GM23338 (cell line): Measurements from ENCODE around the gene REX1BD. TPM values are rescaled to one million over a fixed set of nuclear protein-coding genes. Genes with fewer than 3 reads are reported as not detected.

Source experiments
- ATAC-seq: fragments of 200-7000 bp; cut with Tn5 transposase; 3 replicates; pipeline ENCODE4 v1.9.1; 2020
- DNase-seq: peaks from one replicate; pipeline ENCODE4 v3.0.0-alpha.2; 2015; ENCODE audit warnings: low spot score
- H2AFZ ChIP-seq: fragments of 200-600 bp; sonication (generic); 2 replicates; pipeline ENCODE4 v1.8.0; 2016; ENCODE audit warnings: antibody characterized with exemption, mild to moderate bottlenecking, moderate library complexity
- H3F3A ChIP-seq: fragments of 200-600 bp; sonication (generic); replicated peaks from 2 replicates; pipeline ENCODE4 v1.8.0; 2017; ENCODE audit warnings: antibody characterized with exemption, mixed run types, low read depth
- H3K27ac ChIP-seq: fragments of 200-600 bp; sonication (generic); 2 replicates; pipeline ENCODE4 v1.6.1; 2016; ENCODE audit warnings: low read depth
- H3K27me3 ChIP-seq: fragments of 200-600 bp; sonication (generic); 2 replicates; pipeline ENCODE4 v1.8.0; 2016; ENCODE audit warnings: mild to moderate bottlenecking, mixed run types, moderate library complexity; ENCODE audit not compliant: insufficient read depth
- H3K36me3 ChIP-seq: fragments of 200-600 bp; sonication (generic); 2 replicates; pipeline ENCODE4 v1.8.0; 2016; ENCODE audit warnings: mild to moderate bottlenecking; ENCODE audit not compliant: insufficient read depth
- H3K4me1 ChIP-seq: fragments of 200-600 bp; sonication (generic); 2 replicates; pipeline ENCODE4 v1.8.0; 2016; ENCODE audit warnings: mild to moderate bottlenecking, moderate library complexity; ENCODE audit not compliant: insufficient read depth
- H3K4me2 ChIP-seq: fragments of 200-600 bp; sonication (generic); 2 replicates; pipeline ENCODE4 v1.7.1; 2017; ENCODE audit warnings: mixed run types
- H3K4me3 ChIP-seq: fragments of 200-600 bp; sonication (generic); 2 replicates; pipeline ENCODE4 v1.6.1; 2016; ENCODE audit warnings: mixed run types
- H3K79me2 ChIP-seq: fragments of 200-600 bp; sonication (generic); replicated peaks from 2 replicates; pipeline ENCODE4 v1.8.0; 2017; ENCODE audit warnings: mild to moderate bottlenecking; ENCODE audit not compliant: insufficient read depth
- H3K9me2 ChIP-seq: fragments of 200-600 bp; sonication (generic); 2 replicates; pipeline ENCODE4 v1.8.0; 2017; ENCODE audit not compliant: insufficient read depth
- H4K20me1 ChIP-seq: fragments of 200-600 bp; sonication (generic); replicated peaks from 2 replicates; pipeline ENCODE4 v1.8.0; 2017; ENCODE audit warnings: mild to moderate bottlenecking; ENCODE audit not compliant: insufficient read depth
- H3K27ac Mint-ChIP-seq: 2 replicates; pipeline ENCODE4 v1.8.0; 2020; ENCODE audit warnings: inconsistent platforms, mild to moderate bottlenecking, moderate library complexity, mixed read lengths
- H3K27me3 Mint-ChIP-seq: 3 replicates; pipeline ENCODE4 v1.8.0; 2022; ENCODE audit warnings: low read depth, mild to moderate bottlenecking, moderate library complexity, mixed read lengths, inconsistent platforms; ENCODE audit not compliant: insufficient read depth, poor library complexity
- H3K36me3 Mint-ChIP-seq: 3 replicates; pipeline ENCODE4 v1.8.0; 2021; ENCODE audit warnings: low read depth, mild to moderate bottlenecking, inconsistent platforms, moderate library complexity, mixed read lengths
- H3K4me1 Mint-ChIP-seq: 3 replicates; pipeline ENCODE4 v1.8.0; 2020; ENCODE audit warnings: mild to moderate bottlenecking, inconsistent platforms, mixed read lengths
- H3K4me3 Mint-ChIP-seq: 3 replicates; pipeline ENCODE4 v1.8.0; 2021; ENCODE audit warnings: moderate library complexity, mild to moderate bottlenecking, inconsistent platforms, mixed read lengths
- H3K9me3 Mint-ChIP-seq: 3 replicates; pipeline ENCODE4 v1.8.0; 2020; ENCODE audit warnings: moderate library complexity, mild to moderate bottlenecking, inconsistent platforms, mixed read lengths
- CREB1 ChIP-seq: fragments of 250-450 bp; sonication (Bioruptor Pico); IDR thresholded peaks from 2 replicates; pipeline ENCODE4 v1.5.0; 2020; ENCODE audit warnings: low read depth, mild to moderate bottlenecking, moderate library complexity
- EZH2 ChIP-seq: fragments of 200-600 bp; sonication (generic); IDR thresholded peaks from one replicate; pipeline ENCODE4 v1.8.0; 2017; ENCODE audit warnings: antibody characterized with exemption, mild to moderate bottlenecking, low read depth; ENCODE audit not compliant: unreplicated experiment
- EZH2phosphoT487 ChIP-seq: fragments of 200-600 bp; sonication (generic); IDR thresholded peaks from one replicate; pipeline ENCODE4 v1.8.1; 2018; ENCODE audit warnings: antibody characterized with exemption; ENCODE audit not compliant: unreplicated experiment
- JUNB ChIP-seq: IDR thresholded peaks from one replicate; pipeline ENCODE4 v1.6.1; 2016; ENCODE audit warnings: antibody characterized with exemption; ENCODE audit not compliant: unreplicated experiment
- NANOG ChIP-seq: IDR thresholded peaks from 2 replicates; pipeline ENCODE4 v1.6.1; 2016; ENCODE audit warnings: antibody characterized with exemption, borderline replicate concordance
- STAT1 ChIP-seq: IDR thresholded peaks from one replicate; pipeline ENCODE4 v1.6.1; 2016; ENCODE audit warnings: antibody characterized with exemption; ENCODE audit not compliant: unreplicated experiment
- ZNF114 ChIP-seq: fragments of 250-450 bp; sonication (Bioruptor Pico); IDR thresholded peaks from 2 replicates; pipeline ENCODE4 v1.5.0; 2020; ENCODE audit warnings: mild to moderate bottlenecking, moderate library complexity
- ZNF331 ChIP-seq: fragments of 250-450 bp; sonication (Bioruptor Pico); IDR thresholded peaks from 2 replicates; pipeline ENCODE4 v1.5.0; 2020; ENCODE audit warnings: low read depth, mild to moderate bottlenecking, moderate library complexity
- polyA plus RNA-seq: library from polyadenylated mRNA; unstranded; fragments of >200 nt; fragmentation: Nextera tagmentation; extraction: Ambion mirVana; gene quantifications from 2 replicates; pipeline ENCODE4 v1.2.1, GENCODE V29; 2016
- total RNA-seq: library from RNA; depleted of rRNA; stranded (reverse); fragments of >200 nt; shearing (Covaris generic); gene quantifications from 2 replicates; pipeline ENCODE4 v1.2.3, GENCODE V29; 2014
- TF ChIP-seq, protein P1 (sequence below): IDR thresholded peaks from 2 replicates; pipeline ENCODE4 v1.6.1; 2016; ENCODE audit warnings: antibody characterized with exemption
- TF ChIP-seq, protein P2 (sequence below): IDR thresholded peaks from one replicate; pipeline ENCODE4 v1.6.1; 2018; ENCODE audit warnings: antibody characterized with exemption; ENCODE audit not compliant: unreplicated experiment

Gene REX1BD
- total and polyA plus RNA-seq, 2 experiments from 2014 or later = 124 to 138 TPM

DNA sequence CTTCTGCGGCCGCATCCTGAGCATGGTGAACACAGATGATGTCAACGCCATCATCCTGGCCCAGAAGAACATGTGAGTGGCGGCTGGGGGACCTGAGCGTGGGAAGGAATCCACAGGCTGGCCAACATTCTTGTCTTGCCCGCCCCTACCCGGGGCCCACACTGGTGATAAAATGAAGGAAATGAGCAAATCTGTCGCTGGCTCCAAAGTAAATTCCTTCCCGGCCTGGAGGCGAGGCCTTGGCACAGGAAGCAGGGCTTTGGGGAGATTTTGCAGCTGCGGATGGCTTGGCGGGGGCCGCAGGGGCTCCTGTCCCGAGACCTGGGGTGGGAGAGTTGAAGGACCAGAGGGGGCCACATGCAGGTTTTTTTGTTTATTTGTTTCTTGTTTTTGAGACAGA lies 26.5 kb upstream of the REX1BD start (continued):
- TF ChIP-seq, protein P1, sequence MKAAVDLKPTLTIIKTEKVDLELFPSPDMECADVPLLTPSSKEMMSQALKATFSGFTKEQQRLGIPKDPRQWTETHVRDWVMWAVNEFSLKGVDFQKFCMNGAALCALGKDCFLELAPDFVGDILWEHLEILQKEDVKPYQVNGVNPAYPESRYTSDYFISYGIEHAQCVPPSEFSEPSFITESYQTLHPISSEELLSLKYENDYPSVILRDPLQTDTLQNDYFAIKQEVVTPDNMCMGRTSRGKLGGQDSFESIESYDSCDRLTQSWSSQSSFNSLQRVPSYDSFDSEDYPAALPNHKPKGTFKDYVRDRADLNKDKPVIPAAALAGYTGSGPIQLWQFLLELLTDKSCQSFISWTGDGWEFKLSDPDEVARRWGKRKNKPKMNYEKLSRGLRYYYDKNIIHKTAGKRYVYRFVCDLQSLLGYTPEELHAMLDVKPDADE = no peak
- no peak for TF ChIP-seq CREB1 (CRISPR knock-in tag)
- no peak for TF ChIP-seq JUNB

DNA sequence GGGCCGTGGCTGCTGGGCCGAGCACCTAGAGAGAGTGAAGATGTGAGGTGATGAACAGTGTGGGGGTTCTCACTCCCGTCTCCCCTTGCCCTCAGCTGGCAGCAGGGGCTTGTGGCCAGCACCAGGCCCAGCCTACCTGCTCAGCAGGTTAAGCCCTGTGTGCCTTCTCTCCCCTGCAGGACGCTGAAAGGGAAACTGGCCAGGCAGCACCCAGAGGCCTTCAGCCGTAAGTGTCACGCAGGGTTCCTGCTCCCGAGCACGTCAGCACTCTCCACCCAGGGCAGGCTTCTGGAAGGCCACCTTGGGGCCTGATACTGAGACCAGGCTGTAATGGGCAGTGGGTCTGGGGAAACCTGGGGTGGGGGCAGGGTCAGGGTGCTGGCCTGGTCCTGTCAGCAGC lies 21.6 kb upstream of the REX1BD start:
- Mint-ChIP-seq H3K4me1 (peaks cover 2% of the 10 kb centered on the region; the same call in 1 of the 3 replicates), H3K27me3 (peaks cover 12% of the 10 kb centered on the region), H3K9me3 (no peaks in the 10 kb centered on the region), H3K36me3 (peaks cover 68% of the 10 kb centered on the region), H3K4me3 (no peak overlapping the region), H3K27ac (no peak overlapping the region)
- Histone ChIP-seq H3F3A (peaks cover 9% of the 10 kb centered on the region; the same call in 1 of the 2 replicates), H3K4me2 (no peak overlapping the region), H3K27me3 (no peaks in the 10 kb centered on the region), H2AFZ (no peak overlapping the region), H4K20me1 (peaks cover under 1% of the 10 kb centered on the region; the same call in 1 of the 2 replicates), H3K36me3 (peaks cover 23% of the 10 kb centered on the region; the same call in 1 of the 2 replicates), H3K27ac (no peak overlapping the region), H3K4me3 (no peak overlapping the region), H3K79me2 (peaks cover 3% of the 10 kb centered on the region), H3K9me2 (no peaks in the 10 kb centered on the region), H3K4me1 (no peaks in the 10 kb centered on the region)
- TF ChIP-seq EZH2phosphoT487 = no peak
- TF ChIP-seq STAT1 = no peak
- DNase-seq (no peak), ATAC-seq (no peak)

DNA sequence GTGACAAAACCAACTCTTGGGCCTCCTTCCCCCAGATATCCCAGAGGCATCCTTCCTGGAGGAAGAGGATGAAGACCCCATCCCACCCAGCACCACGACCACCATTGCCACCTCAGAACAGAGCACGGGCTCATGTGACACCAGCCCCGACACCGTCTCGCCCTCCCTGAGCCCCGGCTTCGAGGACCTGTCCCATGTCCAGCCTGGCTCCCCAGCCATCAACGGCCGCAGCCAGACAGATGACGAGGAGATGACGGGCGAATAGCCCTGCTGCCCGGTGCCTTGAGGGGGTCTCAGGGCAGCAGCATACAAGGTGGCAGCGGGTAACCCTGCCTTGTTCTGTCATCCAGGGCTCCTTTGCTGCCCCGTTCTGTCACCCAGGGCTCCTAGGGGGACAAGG lies 20.2 kb upstream of the REX1BD start:
- H3K9me3 Mint-ChIP-seq = no peaks in the 10 kb centered on the region
- Histone ChIP-seq H3K4me1 (peaks cover 8% of the 10 kb centered on the region), H3K27me3 (no peaks in the 10 kb centered on the region), H4K20me1 (peaks cover 14% of the 10 kb centered on the region), H3K4me2 (no peak overlapping the region), H3F3A (peaks cover 16% of the 10 kb centered on the region), H3K79me2 (peaks cover 17% of the 10 kb centered on the region), H2AFZ (no peak overlapping the region), H3K9me2 (no peaks in the 10 kb centered on the region), H3K27ac (no peak overlapping the region), H3K36me3 (peaks cover 28% of the 10 kb centered on the region; the same call in 1 of the 2 replicates), H3K4me3 (no peak overlapping the region)
- peaks cover 73% of the 10 kb centered on the region for H3K36me3 Mint-ChIP-seq
- H3K4me3 Mint-ChIP-seq = no peak overlapping the region
- H3K27ac Mint-ChIP-seq = no peak overlapping the region
- DNase-seq = no peak
- peaks cover 20% of the 10 kb centered on the region for H3K27me3 Mint-ChIP-seq
- no peak for ATAC-seq
- TF ChIP-seq ZNF114 (no peak), JUNB (no peak), ZNF331 (no peak), NANOG (no peak), EZH2 (no peak), CREB1 (CRISPR knock-in tag) (no peak), EZH2phosphoT487 (no peak)
- TF ChIP-seq, protein P2, sequence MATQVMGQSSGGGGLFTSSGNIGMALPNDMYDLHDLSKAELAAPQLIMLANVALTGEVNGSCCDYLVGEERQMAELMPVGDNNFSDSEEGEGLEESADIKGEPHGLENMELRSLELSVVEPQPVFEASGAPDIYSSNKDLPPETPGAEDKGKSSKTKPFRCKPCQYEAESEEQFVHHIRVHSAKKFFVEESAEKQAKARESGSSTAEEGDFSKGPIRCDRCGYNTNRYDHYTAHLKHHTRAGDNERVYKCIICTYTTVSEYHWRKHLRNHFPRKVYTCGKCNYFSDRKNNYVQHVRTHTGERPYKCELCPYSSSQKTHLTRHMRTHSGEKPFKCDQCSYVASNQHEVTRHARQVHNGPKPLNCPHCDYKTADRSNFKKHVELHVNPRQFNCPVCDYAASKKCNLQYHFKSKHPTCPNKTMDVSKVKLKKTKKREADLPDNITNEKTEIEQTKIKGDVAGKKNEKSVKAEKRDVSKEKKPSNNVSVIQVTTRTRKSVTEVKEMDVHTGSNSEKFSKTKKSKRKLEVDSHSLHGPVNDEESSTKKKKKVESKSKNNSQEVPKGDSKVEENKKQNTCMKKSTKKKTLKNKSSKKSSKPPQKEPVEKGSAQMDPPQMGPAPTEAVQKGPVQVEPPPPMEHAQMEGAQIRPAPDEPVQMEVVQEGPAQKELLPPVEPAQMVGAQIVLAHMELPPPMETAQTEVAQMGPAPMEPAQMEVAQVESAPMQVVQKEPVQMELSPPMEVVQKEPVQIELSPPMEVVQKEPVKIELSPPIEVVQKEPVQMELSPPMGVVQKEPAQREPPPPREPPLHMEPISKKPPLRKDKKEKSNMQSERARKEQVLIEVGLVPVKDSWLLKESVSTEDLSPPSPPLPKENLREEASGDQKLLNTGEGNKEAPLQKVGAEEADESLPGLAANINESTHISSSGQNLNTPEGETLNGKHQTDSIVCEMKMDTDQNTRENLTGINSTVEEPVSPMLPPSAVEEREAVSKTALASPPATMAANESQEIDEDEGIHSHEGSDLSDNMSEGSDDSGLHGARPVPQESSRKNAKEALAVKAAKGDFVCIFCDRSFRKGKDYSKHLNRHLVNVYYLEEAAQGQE = no peak
- H3K4me1 Mint-ChIP-seq = peaks cover 12% of the 10 kb centered on the region
